Nephron (organoid): ENCODE results near the gene TSPOAP1.

Experiments used
- H3K27ac Mint-ChIP-seq, 3 experiments: 2 replicates each; pipeline ENCODE4 v1.8.0; 2020; ENCODE audit warnings: mixed read lengths in 3 of 3, mild to moderate bottlenecking in 2 of 3, moderate library complexity in 1 of 3
- H3K27me3 Mint-ChIP-seq: 2 replicates; pipeline ENCODE4 v1.8.0; 2021; ENCODE audit warnings: low read depth, mild to moderate bottlenecking, moderate library complexity, mixed read lengths
- H3K36me3 Mint-ChIP-seq: 2 replicates; pipeline ENCODE4 v1.8.0; 2020; ENCODE audit warnings: low read depth, mixed read lengths
- H3K4me1 Mint-ChIP-seq: 2 replicates; pipeline ENCODE4 v1.8.0; 2020; ENCODE audit warnings: mixed read lengths
- H3K4me3 Mint-ChIP-seq, 3 experiments: 2 replicates each; pipeline ENCODE4 v1.8.0; 2020; ENCODE audit warnings: mild to moderate bottlenecking in 3 of 3, mixed read lengths in 3 of 3, moderate library complexity in 2 of 3
- H3K9me3 Mint-ChIP-seq: 2 replicates; pipeline ENCODE4 v1.8.0; 2020; ENCODE audit warnings: mixed read lengths
- CTCF ChIP-seq, 3 experiments: fragments of 200-600 bp; sonication (generic); IDR thresholded peaks; one replicate each; pipeline ENCODE4 v1.5.0; 2021; ENCODE audit warnings: antibody characterized with exemption in 3 of 3; ENCODE audit not compliant: unreplicated experiment in 3 of 3

The TSPOAP1 gene

GRCh38 chr17:58328195-58329034 lies at the start of gene TSPOAP1:
Gene TSPOAP1 (minus strand): TSS chr17:58328795. CDS start chr17:58327920, 875 bp downstream.
- Mint-ChIP-seq H3K27me3 (peaks cover 4% of the 10 kb centered on the region), H3K36me3 (no peaks in the 10 kb centered on the region), H3K4me1 (peaks cover 23% of the 10 kb centered on the region), H3K4me3 (peak within 1 kb of the TSS; percentile 65 to 72 (median 67)), H3K9me3 (no peaks in the 10 kb centered on the region), H3K27ac (peak within 1 kb of the TSS in 2 of 3 experiments; percentile 26 to 36)
- TF ChIP-seq CTCF (IDR thresholded peaks at IDR 0.05; ENCODE audit: unreplicated experiment in 3 of 3) = no peak

- H3K4me3 Mint-ChIP-seq = no peak overlapping the region
- H3K27me3 Mint-ChIP-seq = peaks cover 9% of the 10 kb centered on the region
- H3K36me3 Mint-ChIP-seq = no peaks in the 10 kb centered on the region
Observed at GRCh38 chr17:58377661-58378060, 49.1 kb upstream of the TSPOAP1 start.

GRCh38 chr17:58377093-58377601 lies 48.6 kb upstream of the TSPOAP1 start:
- Mint-ChIP-seq H3K36me3 (no peaks in the 10 kb centered on the region), H3K27me3 (peaks cover 9% of the 10 kb centered on the region), H3K4me3 (no peak overlapping the region), H3K4me1 (peaks cover 15% of the 10 kb centered on the region), H3K9me3 (no peaks in the 10 kb centered on the region), H3K27ac (peak overlapping the region in 1 of 3 experiments; percentile 70)
- TF ChIP-seq CTCF (IDR thresholded peaks at IDR 0.05; ENCODE audit: unreplicated experiment in 3 of 3) = no peak

More at GRCh38 chr17:58377661-58378060, 49.1 kb upstream of the TSPOAP1 start:
- no peaks in the 10 kb centered on the region for H3K9me3 Mint-ChIP-seq
- peak overlapping the region in 1 of 3 experiments; percentile 70 for H3K27ac Mint-ChIP-seq
- peaks cover 20% of the 10 kb centered on the region for H3K4me1 Mint-ChIP-seq
- no peak for TF ChIP-seq CTCF (IDR thresholded peaks at IDR 0.05; ENCODE audit: unreplicated experiment in 3 of 3)

- H3K27ac Mint-ChIP-seq = no peak overlapping the region
- no peak overlapping the region for H3K4me3 Mint-ChIP-seq
- TF ChIP-seq CTCF (IDR thresholded peaks at IDR 0.05; ENCODE audit: unreplicated experiment in 3 of 3) = no peak
- no peaks in the 10 kb centered on the region for H3K9me3 Mint-ChIP-seq
- peaks cover 9% of the 10 kb centered on the region for H3K4me1 Mint-ChIP-seq
- peaks cover 9% of the 10 kb centered on the region for H3K27me3 Mint-ChIP-seq
- no peaks in the 10 kb centered on the region for H3K36me3 Mint-ChIP-seq
Observed at GRCh38 chr17:58376472-58377000, 47.9 kb upstream of the TSPOAP1 start.

GRCh38 chr17:58375811-58376210 lies 47.2 kb upstream of the TSPOAP1 start:
- no peaks in the 10 kb centered on the region for H3K36me3 Mint-ChIP-seq
- H3K27me3 Mint-ChIP-seq = peaks cover 5% of the 10 kb centered on the region
- H3K4me1 Mint-ChIP-seq = peaks cover 2% of the 10 kb centered on the region
- no peak overlapping the region for H3K4me3 Mint-ChIP-seq
- no peaks in the 10 kb centered on the region for H3K9me3 Mint-ChIP-seq
- TF ChIP-seq CTCF (IDR thresholded peaks at IDR 0.05; ENCODE audit: unreplicated experiment in 3 of 3) = no peak
- H3K27ac Mint-ChIP-seq = peak overlapping the region in 1 of 3 experiments; percentile 19
